ENCODE data around the gene RTN4RL1. TPM values are rescaled to one million over a fixed set of nuclear protein-coding genes. Genes with fewer than 3 reads are reported as not detected.

The RTN4RL1 gene
- total RNA-seq, 6 experiments from 2014 or later, result 0.54 to 2.6 (median 1.4) TPM

- no peak for DNase-seq
- Histone ChIP-seq H3K9me3 (no peaks in the 10 kb centered on the region), H3K4me1 (no peaks in the 10 kb centered on the region), H3K36me3 (no peaks in the 10 kb centered on the region), H3K27ac (no peak overlapping the region), H3K27me3 (no peaks in the 10 kb centered on the region), H3K4me3 (no peak overlapping the region)
- TF ChIP-seq POLR2A (IDR thresholded peaks at IDR 0.05), result no peak
- no peak for TF ChIP-seq CTCF (IDR thresholded peaks at IDR 0.05)
- 8% methylated on average over 2 of the region's 16 CpGs for WGBS (ENCODE audit: insufficient coverage, low coverage, low lambda C conversion rate, missing lambda C conversion rate)
- ATAC-seq, result peak in 1 of 4 donors; percentile 47
- intact Hi-C loops (cut with DNase I), result no loop called here
These were observed 46.7 kb downstream of the RTN4RL1 start for GRCh38 chr17:1978396-1978949.

DNA sequence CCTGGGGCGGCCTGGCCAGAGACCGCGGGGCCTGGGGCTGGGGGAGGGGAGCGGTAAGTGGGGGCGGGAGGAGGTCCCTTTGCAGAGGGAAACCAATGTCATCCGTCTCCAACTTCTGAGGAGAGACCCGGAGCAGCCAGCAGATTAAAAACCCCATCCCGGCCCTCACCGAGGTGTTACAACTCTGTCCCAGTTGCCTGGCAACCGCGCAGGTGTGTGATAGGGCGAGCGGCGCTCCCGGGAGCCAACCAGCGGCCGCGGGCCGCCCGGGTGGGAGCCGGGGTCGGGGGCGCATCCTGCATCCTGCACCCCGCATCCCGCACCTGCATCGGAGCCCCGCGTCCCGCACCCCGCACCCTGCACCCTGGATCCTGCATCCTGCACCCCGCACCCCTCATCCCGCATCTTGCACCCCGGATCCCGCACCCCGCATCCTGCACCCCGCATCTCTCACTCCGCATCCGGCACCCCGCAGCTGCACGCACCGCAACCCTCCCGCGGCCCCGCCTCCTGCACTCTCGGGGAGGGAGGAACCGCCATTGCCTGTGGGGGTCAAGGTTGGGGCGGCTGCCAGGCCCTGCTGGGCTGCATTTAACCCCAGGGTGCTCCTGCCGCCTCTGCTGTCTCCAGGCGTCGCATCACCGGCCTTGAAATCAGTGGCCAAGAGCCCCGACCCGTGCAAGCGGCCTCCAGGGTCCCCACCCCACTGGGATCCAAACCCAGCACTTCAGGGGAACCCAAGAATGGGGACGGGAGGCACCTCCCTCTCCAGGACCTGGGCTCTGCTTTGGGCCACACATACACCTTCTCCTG, 47.3 kb downstream of the RTN4RL1 start:
- H3K36me3 ChIP-seq, result no peaks in the 10 kb centered on the region
- H3K27ac ChIP-seq, result no peak overlapping the region
- no peaks in the 10 kb centered on the region for H3K9me3 ChIP-seq
- TF ChIP-seq POLR2A (IDR thresholded peaks at IDR 0.05) (no peak), CTCF (IDR thresholded peaks at IDR 0.05) (no peak)
- WGBS (ENCODE audit: insufficient coverage, low coverage, low lambda C conversion rate, missing lambda C conversion rate), result 28% methylated on average over 21 of the region's 55 CpGs
- no peaks in the 10 kb centered on the region for H3K4me1 ChIP-seq
- intact Hi-C loops (cut with DNase I), result no loop called here
- ATAC-seq (peak in 1 of 4 donors; percentile 16), DNase-seq (no peak)
- H3K27me3 ChIP-seq, result no peaks in the 10 kb centered on the region
- H3K4me3 ChIP-seq, result no peak overlapping the region

DNA sequence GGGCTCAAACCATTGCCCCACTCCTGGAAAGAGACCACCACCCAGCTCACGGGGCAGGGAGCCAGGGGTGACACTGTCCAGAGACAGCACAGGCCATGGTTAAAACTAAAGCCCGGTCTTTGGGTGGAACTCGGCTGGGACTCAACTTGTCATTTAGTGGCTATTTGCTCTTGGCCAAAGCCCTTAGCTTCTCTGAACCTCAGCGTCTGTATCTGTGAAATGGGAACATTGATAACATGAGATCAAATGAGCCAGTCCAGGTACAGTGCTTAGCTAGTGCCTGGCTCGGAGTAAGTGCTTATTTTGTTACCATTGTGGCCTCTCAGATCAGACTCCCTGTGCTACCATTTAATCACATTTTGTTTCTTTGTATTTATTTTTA, 48.5 kb downstream of the RTN4RL1 start:
- H3K36me3 ChIP-seq, result no peaks in the 10 kb centered on the region
- intact Hi-C loops (cut with DNase I), result no loop called here
- WGBS (ENCODE audit: insufficient coverage, low coverage, low lambda C conversion rate, missing lambda C conversion rate), result 100% methylated on average over 1 of the region's 5 CpGs

GRCh38 chr17:1976000-1976682, 49.0 kb downstream of the RTN4RL1 start:
- Histone ChIP-seq H3K4me1 (no peaks in the 10 kb centered on the region), H3K4me3 (no peak overlapping the region), H3K36me3 (no peaks in the 10 kb centered on the region), H3K9me3 (no peaks in the 10 kb centered on the region), H3K27me3 (no peaks in the 10 kb centered on the region), H3K27ac (no peak overlapping the region)
- ATAC-seq (no peak), DNase-seq (no peak)
- TF ChIP-seq CTCF (IDR thresholded peaks at IDR 0.05), result no peak
- TF ChIP-seq POLR2A (IDR thresholded peaks at IDR 0.05), result no peak
- intact Hi-C loops (cut with DNase I), result no loop called here
- WGBS (ENCODE audit: insufficient coverage, low coverage, low lambda C conversion rate, missing lambda C conversion rate), result 33% methylated on average over 1 of the region's 4 CpGs

More for the DNA sequence above, 48.5 kb downstream of the RTN4RL1 start:
- H3K4me3 ChIP-seq, result no peak overlapping the region
- H3K9me3 ChIP-seq, result no peaks in the 10 kb centered on the region
- no peak overlapping the region for H3K27ac ChIP-seq
- TF ChIP-seq CTCF (IDR thresholded peaks at IDR 0.05) (no peak), POLR2A (IDR thresholded peaks at IDR 0.05) (no peak)
- ATAC-seq (no peak), DNase-seq (no peak)
- no peaks in the 10 kb centered on the region for H3K27me3 ChIP-seq
- H3K4me1 ChIP-seq, result no peaks in the 10 kb centered on the region

All from right lobe of liver (tissue), 6 donors.